Astrocyte of the spinal cord (primary cell): ENCODE data around the gene XXYLT1.

Experiments
- DNase-seq: peaks from one replicate; pipeline ENCODE4 v3.0.0; 2011; ENCODE audit warnings: low read depth, low spot score
- H3K4me3 ChIP-seq: 2 replicates; pipeline ENCODE4 v1.5.1; 2011; ENCODE audit warnings: low read depth, mild to moderate bottlenecking, low read length, moderate library complexity
- CTCF ChIP-seq: IDR thresholded peaks from 2 replicates; pipeline ENCODE4 v1.5.1; 2012; ENCODE audit warnings: low read depth, mild to moderate bottlenecking, low read length, inconsistent platforms
- in situ Hi-C: cut with HindIII; loops from 2 replicates; pipeline ENCODE4 v1.10.0; 2017; ENCODE audit warnings: low sequenced_read_pairs

XXYLT1 gene

DNA sequence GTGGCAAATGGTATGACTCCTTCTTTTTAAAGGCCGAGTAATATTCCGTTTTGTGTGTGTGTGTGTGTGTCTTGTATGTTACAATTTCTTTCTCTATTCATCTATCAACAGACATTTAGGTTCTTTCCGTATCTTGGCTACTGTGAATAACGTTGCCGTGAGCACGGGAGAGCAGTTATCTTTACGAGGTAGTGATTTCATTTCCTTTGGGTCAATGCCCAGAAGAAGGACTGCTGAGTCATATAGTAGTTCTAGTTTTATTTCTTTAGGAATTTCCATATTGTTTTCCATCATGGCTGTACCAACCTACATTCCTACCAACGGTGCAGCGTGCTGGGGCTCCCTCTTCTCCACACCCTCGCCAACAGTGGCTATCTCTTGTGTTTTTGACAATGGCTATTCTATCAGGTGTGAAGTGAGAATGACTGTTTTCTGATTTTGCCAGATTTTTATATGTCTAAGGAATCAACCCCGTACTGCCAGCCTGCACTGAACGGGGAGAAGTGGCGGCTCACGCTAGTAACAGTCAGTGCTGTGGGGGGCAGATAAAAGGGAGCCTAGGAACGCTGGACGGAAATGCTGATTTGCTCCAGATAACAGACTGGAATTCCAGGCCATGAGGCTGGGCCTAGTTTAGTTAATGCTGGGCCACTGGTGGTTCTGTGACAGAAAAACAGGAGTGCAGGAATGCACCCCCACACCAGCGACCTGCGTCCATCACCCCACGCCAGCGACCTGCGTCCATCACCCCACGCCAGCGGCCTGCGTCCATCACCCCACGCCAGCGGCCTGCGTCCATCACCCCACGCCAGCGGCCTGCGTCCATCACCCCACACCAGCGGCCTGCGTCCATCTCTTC, 168.1 kb downstream of the XXYLT1 start:
- no peak for TF ChIP-seq CTCF
- DNase-seq: peak; percentile 94
- H3K4me3 ChIP-seq: no peak overlapping the region
- in situ Hi-C loops: no loop called here

- no peak for TF ChIP-seq CTCF
- in situ Hi-C loops: no loop called here
These were observed 168.9 kb downstream of the XXYLT1 start for GRCh38 chr3:195101927-195102608.

GRCh38 chr3:195101001-195101583, 169.9 kb downstream of the XXYLT1 start:
- no peak for TF ChIP-seq CTCF
- in situ Hi-C loops: no loop called here
- DNase-seq: no peak
- H3K4me3 ChIP-seq: no peak overlapping the region

More at GRCh38 chr3:195101927-195102608, 168.9 kb downstream of the XXYLT1 start:
- H3K4me3 ChIP-seq: no peak overlapping the region
- no peak for DNase-seq

- in situ Hi-C loops: no loop called here
- no peak overlapping the region for H3K4me3 ChIP-seq
- no peak for TF ChIP-seq CTCF
- no peak for DNase-seq
These were observed 170.8 kb downstream of the XXYLT1 start for GRCh38 chr3:195099951-195100785.

DNA sequence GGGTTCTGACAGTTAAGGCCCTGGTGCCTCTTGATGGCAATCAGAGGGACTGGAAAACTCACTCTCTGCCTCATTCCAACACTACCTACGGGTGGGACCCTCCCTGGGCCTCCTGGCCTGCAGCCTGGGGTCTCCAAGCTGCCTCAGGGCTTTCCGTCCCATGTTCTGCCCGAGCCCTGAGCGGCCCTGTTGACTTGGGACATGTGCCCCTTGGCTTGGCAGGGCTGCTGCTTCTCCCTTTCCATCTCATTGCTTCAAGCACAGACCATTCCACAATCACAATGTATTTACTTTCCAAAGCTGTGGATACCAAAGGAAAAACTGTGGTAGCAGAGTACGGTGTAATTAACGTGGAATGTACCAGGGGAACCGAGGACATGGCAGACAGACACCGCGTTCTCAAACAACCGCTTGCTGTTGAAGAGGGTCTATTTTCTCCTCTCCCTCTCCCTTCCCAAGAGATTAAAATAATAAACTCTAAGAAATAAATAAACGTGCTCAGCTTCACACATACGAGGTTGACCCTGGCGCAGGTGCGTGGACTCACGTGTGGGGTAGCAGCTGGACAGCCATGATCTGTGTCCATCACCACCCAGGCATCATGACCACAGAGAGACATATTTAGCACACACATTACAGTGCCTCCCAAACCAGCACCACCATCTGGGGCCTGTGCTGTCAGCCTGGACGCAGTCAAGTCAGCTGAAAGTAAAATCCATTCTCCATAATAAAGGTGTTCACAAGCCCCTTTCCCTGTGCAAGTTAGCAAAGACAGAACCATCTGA, 172.0 kb downstream of the XXYLT1 start:
- no peak for TF ChIP-seq CTCF
- in situ Hi-C loops: no loop called here
- no peak overlapping the region for H3K4me3 ChIP-seq
- DNase-seq: no peak
